ENCODE measurements around the gene SLC17A2.
"Not testable (repeated sequence)": the region's sequence is repeated elsewhere in the genome, so short reads cannot be mapped to it uniquely, and the experiment has no call there.

The SLC17A2 gene

GRCh38 chr6:25949695-25950094 lies 19.2 kb upstream of the SLC17A2 start:
- H3K9me3 ChIP-seq, result no peaks in the 10 kb centered on the region
- no peak overlapping the region for H3K4me3 ChIP-seq (ENCODE audit: low read depth, low read length)
- no peaks in the 10 kb centered on the region for H3K27me3 ChIP-seq
- H3K4me1 ChIP-seq, result no peaks in the 10 kb centered on the region
- no peak for DNase-seq
- TF ChIP-seq CTCF (IDR thresholded peaks at IDR 0.05; ENCODE audit: low read depth, low read length), result no peak
- no peaks in the 10 kb centered on the region for H3K36me3 ChIP-seq

GRCh38 chr6:25947492-25947891 lies 17.0 kb upstream of the SLC17A2 start:
- H3K9me3 ChIP-seq; H3K4me1 ChIP-seq; H3K36me3 ChIP-seq; DNase-seq; H3K4me3 ChIP-seq (ENCODE audit: low read depth, low read length); H3K27me3 ChIP-seq: not testable (repeated sequence)

- Histone ChIP-seq H3K4me1 (no peaks in the 10 kb centered on the region), H3K9me3 (no peaks in the 10 kb centered on the region), H3K36me3 (no peaks in the 10 kb centered on the region), H3K27me3 (no peaks in the 10 kb centered on the region), H3K4me3 (ENCODE audit: low read depth, low read length) (no peak overlapping the region)
- no peak for TF ChIP-seq CTCF (IDR thresholded peaks at IDR 0.05; ENCODE audit: low read depth, low read length)
- no peak for DNase-seq
Observed at GRCh38 chr6:25946631-25947030, 16.1 kb upstream of the SLC17A2 start.

GRCh38 chr6:25945738-25946137 lies 15.2 kb upstream of the SLC17A2 start:
- H3K4me3 ChIP-seq (ENCODE audit: low read depth, low read length); H3K36me3 ChIP-seq; H3K9me3 ChIP-seq; H3K27me3 ChIP-seq; DNase-seq; H3K4me1 ChIP-seq: not testable (repeated sequence)

GRCh38 chr6:25944688-25945574 lies 14.4 kb upstream of the SLC17A2 start:
- Histone ChIP-seq H3K4me3 (ENCODE audit: low read depth, low read length) (no peak overlapping the region), H3K4me1 (no peaks in the 10 kb centered on the region), H3K9me3 (no peaks in the 10 kb centered on the region), H3K36me3 (no peaks in the 10 kb centered on the region), H3K27me3 (no peaks in the 10 kb centered on the region)
- no peak for TF ChIP-seq CTCF (IDR thresholded peaks at IDR 0.05; ENCODE audit: low read depth, low read length)
- no peak for DNase-seq

GRCh38 chr6:25943887-25944286 lies 13.4 kb upstream of the SLC17A2 start:
- H3K36me3 ChIP-seq, result no peaks in the 10 kb centered on the region
- no peak for DNase-seq

More at GRCh38 chr6:25943887-25944286, 13.4 kb upstream of the SLC17A2 start:
- no peaks in the 10 kb centered on the region for H3K4me1 ChIP-seq
- no peak for TF ChIP-seq CTCF (IDR thresholded peaks at IDR 0.05; ENCODE audit: low read depth, low read length)
- H3K4me3 ChIP-seq (ENCODE audit: low read depth, low read length), result no peak overlapping the region
- no peaks in the 10 kb centered on the region for H3K27me3 ChIP-seq
- H3K9me3 ChIP-seq, result no peaks in the 10 kb centered on the region
